SU-DHL-6 (cell line): ENCODE data around the gene CNKSR3.

Experiments used
- H2AFZ ChIP-seq: fragments of 200-600 bp; sonication (generic); 2 replicates; pipeline ENCODE4 v1.6.1; 2014; ENCODE audit warnings: low read depth, mild to moderate bottlenecking, moderate library complexity, mixed read lengths, antibody characterized with exemption, low read length; ENCODE audit not compliant: severe bottlenecking
- H3F3A ChIP-seq: fragments of 200-600 bp; shearing (Covaris generic); 2 replicates; pipeline ENCODE4 v1.6.0; 2016; ENCODE audit warnings: antibody characterized with exemption, mild to moderate bottlenecking; ENCODE audit not compliant: insufficient read depth
- H3K27ac ChIP-seq: fragments of 200-600 bp; sonication (generic); 2 replicates; pipeline ENCODE4 v1.5.1; 2016; ENCODE audit warnings: low read depth, mild to moderate bottlenecking, low read length, moderate library complexity, mixed read lengths
- H3K27me3 ChIP-seq: fragments of 200-600 bp; sonication (generic), shearing (Covaris generic); 2 replicates; pipeline ENCODE4 v1.6.0; 2014; ENCODE audit warnings: mild to moderate bottlenecking, low read length
- H3K36me3 ChIP-seq: fragments of 200-600 bp; sonication (generic); 2 replicates; pipeline ENCODE4 v1.6.1; 2014; ENCODE audit warnings: mild to moderate bottlenecking, low read length, mixed read lengths
- H3K4me2 ChIP-seq: fragments of 300-600, 200-600 bp; shearing (Covaris generic), sonication (generic); 2 replicates; pipeline ENCODE4 v1.6.0; 2014; ENCODE audit warnings: low read length, low read depth, mild to moderate bottlenecking; ENCODE audit not compliant: poor library complexity, severe bottlenecking
- H3K4me3 ChIP-seq: fragments of 200-600 bp; sonication (generic); 2 replicates; pipeline ENCODE4 v1.5.1; 2014; ENCODE audit warnings: antibody characterized with exemption, low read length, mild to moderate bottlenecking, mixed read lengths; ENCODE audit not compliant: insufficient read depth, poor library complexity, severe bottlenecking
- H3K79me2 ChIP-seq: fragments of 200-600 bp; sonication (generic); 2 replicates; pipeline ENCODE4 v1.6.1; 2014; ENCODE audit warnings: mild to moderate bottlenecking, low read length, moderate library complexity; ENCODE audit not compliant: insufficient read depth
- H3K9ac ChIP-seq: fragments of 200-600 bp; sonication (generic); 2 replicates; pipeline ENCODE4 v1.7.0; 2014; ENCODE audit warnings: mild to moderate bottlenecking, low read length
- H3K9me2 ChIP-seq: fragments of 200-600 bp; sonication (generic); replicated peaks from 2 replicates; pipeline ENCODE4 v1.6.1; 2014; ENCODE audit warnings: low read length; ENCODE audit not compliant: insufficient read depth
- H3K9me3 ChIP-seq: fragments of 200-600 bp; sonication (generic); 2 replicates; pipeline ENCODE4 v1.6.1; 2014; ENCODE audit warnings: low read length, mixed read lengths; ENCODE audit not compliant: insufficient read depth
- H4K20me1 ChIP-seq: fragments of 200-600 bp; sonication (generic); 2 replicates; pipeline ENCODE4 v1.6.1; 2014; ENCODE audit warnings: low read depth, mild to moderate bottlenecking, antibody characterized with exemption, low read length, moderate library complexity, mixed read lengths
- CTCF ChIP-seq: fragments of 200-600 bp; sonication (generic); IDR thresholded peaks from one replicate; pipeline ENCODE4 v1.5.1; 2017; ENCODE audit warnings: antibody characterized with exemption, mild to moderate bottlenecking, low read length, moderate library complexity; ENCODE audit not compliant: insufficient read depth, poor library complexity, severe bottlenecking
- EZH2phosphoT487 ChIP-seq: fragments of 200-600 bp; sonication (generic), shearing (Covaris generic); conservative IDR thresholded peaks from 2 replicates; pipeline ENCODE4 v1.6.1; 2018; ENCODE audit warnings: mild to moderate bottlenecking, antibody characterized with exemption, low read length, moderate library complexity, mixed read lengths

Gene CNKSR3

GRCh38 chr6:154440022-154440421, 70.5 kb downstream of the CNKSR3 start:
- H3K27ac ChIP-seq: no peak overlapping the region
- no peak overlapping the region for H3K9ac ChIP-seq
- no peaks in the 10 kb centered on the region for H3K79me2 ChIP-seq
- TF ChIP-seq CTCF (no peak), EZH2phosphoT487 (no peak)
- no peaks in the 10 kb centered on the region for H3K9me2 ChIP-seq
- H3K4me3 ChIP-seq: no peak overlapping the region
- no peak overlapping the region for H3K4me2 ChIP-seq
- H3K36me3 ChIP-seq: no peaks in the 10 kb centered on the region
- no peaks in the 10 kb centered on the region for H4K20me1 ChIP-seq
- no peak overlapping the region for H2AFZ ChIP-seq
- no peaks in the 10 kb centered on the region for H3K27me3 ChIP-seq
- H3F3A ChIP-seq: no peaks in the 10 kb centered on the region
- no peaks in the 10 kb centered on the region for H3K9me3 ChIP-seq

GRCh38 chr6:154438882-154439415, 71.5 kb downstream of the CNKSR3 start:
- Histone ChIP-seq H3F3A (no peaks in the 10 kb centered on the region), H3K4me2 (no peak overlapping the region), H2AFZ (no peak overlapping the region), H3K27ac (no peak overlapping the region), H3K27me3 (no peaks in the 10 kb centered on the region), H3K9me3 (no peaks in the 10 kb centered on the region), H3K9me2 (no peaks in the 10 kb centered on the region), H3K9ac (no peak overlapping the region), H4K20me1 (no peaks in the 10 kb centered on the region), H3K4me3 (no peak overlapping the region), H3K79me2 (no peaks in the 10 kb centered on the region), H3K36me3 (no peaks in the 10 kb centered on the region)
- no peak for TF ChIP-seq EZH2phosphoT487
- TF ChIP-seq CTCF: no peak

- Histone ChIP-seq H3F3A (no peaks in the 10 kb centered on the region), H4K20me1 (no peaks in the 10 kb centered on the region), H3K9me2 (no peaks in the 10 kb centered on the region), H3K79me2 (no peaks in the 10 kb centered on the region), H3K9ac (no peak overlapping the region), H3K27ac (no peak overlapping the region), H3K4me2 (no peak overlapping the region), H3K27me3 (no peaks in the 10 kb centered on the region), H3K36me3 (no peaks in the 10 kb centered on the region), H3K4me3 (no peak overlapping the region), H3K9me3 (no peaks in the 10 kb centered on the region), H2AFZ (no peak overlapping the region)
- TF ChIP-seq EZH2phosphoT487 (no peak), CTCF (no peak)
Observed at GRCh38 chr6:154435400-154435945, 75.0 kb downstream of the CNKSR3 start.
